Measurements from ENCODE around the gene MBD3L2. TPM values are rescaled to one million over a fixed set of nuclear protein-coding genes. Genes with fewer than 3 reads are reported as not detected.
"Not testable (repeated sequence)": the region's sequence is repeated elsewhere in the genome, so short reads cannot be mapped to it uniquely, and the experiment has no call there.

The MBD3L2 gene
- not detected in 2 replicates for total RNA-seq (ENCODE audit: low replicate concordance)

GRCh38 chr19:7049021-7049420 is at the start of gene MBD3L2:
TSS of gene MBD3L2 (plus strand) at chr19:7049321. CDS start at chr19:7049374, 53 bp downstream.
- H3K9me3 Mint-ChIP-seq; H3K27ac Mint-ChIP-seq; H2AFZ ChIP-seq (replicated peaks); H3K9ac ChIP-seq; H3K4me1 ChIP-seq; H3K36me3 Mint-ChIP-seq; H3K27me3 ChIP-seq; H3F3A ChIP-seq (ENCODE audit: low read depth); H4K20me1 ChIP-seq (ENCODE audit: low read depth); H3K4me2 ChIP-seq; H3K36me3 ChIP-seq; DNase-seq (ENCODE audit: low spot score); H3K79me2 ChIP-seq (ENCODE audit: low read depth); H3K4me3 ChIP-seq; H3K4me3 Mint-ChIP-seq; H3K9me3 ChIP-seq (ENCODE audit: low read depth); H3K4me1 Mint-ChIP-seq; H3K27me3 Mint-ChIP-seq (ENCODE audit: insufficient read depth, low read depth); H3K27ac ChIP-seq: not testable (repeated sequence)

- H3K9me3 Mint-ChIP-seq, result peaks cover 16% of the 10 kb centered on the region
- H2AFZ ChIP-seq (replicated peaks), result no peak overlapping the region
- H3K27ac Mint-ChIP-seq, result no peak overlapping the region
- H3K4me3 Mint-ChIP-seq, result no peak overlapping the region
- peaks cover 8% of the 10 kb centered on the region for H3K9me3 ChIP-seq (ENCODE audit: low read depth)
- no peak for DNase-seq (ENCODE audit: low spot score)
- no peak overlapping the region for H3K27ac ChIP-seq
- no peak overlapping the region for H3K4me2 ChIP-seq
- no peaks in the 10 kb centered on the region for H3K27me3 ChIP-seq
- no peaks in the 10 kb centered on the region for H3K36me3 ChIP-seq
- no peak for TF ChIP-seq EZH2 (IDR thresholded peaks at IDR 0.05)
- no peak for TF ChIP-seq EZH2phosphoT487 (IDR thresholded peaks at IDR 0.05)
- no peak for TF ChIP-seq CTCF (IDR thresholded peaks at IDR 0.05)
- H3K4me3 ChIP-seq, result no peak overlapping the region
- H3F3A ChIP-seq (ENCODE audit: low read depth), result no peaks in the 10 kb centered on the region
- peaks cover 6% of the 10 kb centered on the region for H3K27me3 Mint-ChIP-seq (ENCODE audit: insufficient read depth, low read depth)
- no peaks in the 10 kb centered on the region for H3K36me3 Mint-ChIP-seq
- no peaks in the 10 kb centered on the region for H3K79me2 ChIP-seq (ENCODE audit: low read depth)
- H3K4me1 Mint-ChIP-seq, result no peaks in the 10 kb centered on the region
- no peak overlapping the region for H3K9ac ChIP-seq
- no peaks in the 10 kb centered on the region for H4K20me1 ChIP-seq (ENCODE audit: low read depth)
- no peaks in the 10 kb centered on the region for H3K4me1 ChIP-seq
Observed at GRCh38 chr19:6999933-7000332, 49.2 kb upstream of the MBD3L2 start.

- no peak overlapping the region for H3K4me2 ChIP-seq
- H3F3A ChIP-seq (ENCODE audit: low read depth), result no peaks in the 10 kb centered on the region
- Mint-ChIP-seq H3K4me1 (no peaks in the 10 kb centered on the region), H3K36me3 (no peaks in the 10 kb centered on the region), H3K27me3 (ENCODE audit: insufficient read depth, low read depth) (peaks cover 3% of the 10 kb centered on the region), H3K9me3 (peaks cover 12% of the 10 kb centered on the region), H3K27ac (no peak overlapping the region), H3K4me3 (no peak overlapping the region)
- no peak overlapping the region for H3K9ac ChIP-seq
- DNase-seq (ENCODE audit: low spot score), result no peak
- no peak overlapping the region for H2AFZ ChIP-seq (replicated peaks)
- no peaks in the 10 kb centered on the region for H3K4me1 ChIP-seq
- no peak overlapping the region for H3K27ac ChIP-seq
- TF ChIP-seq EZH2 (IDR thresholded peaks at IDR 0.05) (no peak), CTCF (IDR thresholded peaks at IDR 0.05) (no peak), EZH2phosphoT487 (IDR thresholded peaks at IDR 0.05) (no peak)
- no peaks in the 10 kb centered on the region for H4K20me1 ChIP-seq (ENCODE audit: low read depth)
- H3K4me3 ChIP-seq, result no peak overlapping the region
- H3K79me2 ChIP-seq (ENCODE audit: low read depth), result no peaks in the 10 kb centered on the region
- H3K36me3 ChIP-seq, result no peaks in the 10 kb centered on the region
- no peaks in the 10 kb centered on the region for H3K27me3 ChIP-seq
- peaks cover 8% of the 10 kb centered on the region for H3K9me3 ChIP-seq (ENCODE audit: low read depth)
Observed at GRCh38 chr19:7000333-7000732, 48.8 kb upstream of the MBD3L2 start.

DNA sequence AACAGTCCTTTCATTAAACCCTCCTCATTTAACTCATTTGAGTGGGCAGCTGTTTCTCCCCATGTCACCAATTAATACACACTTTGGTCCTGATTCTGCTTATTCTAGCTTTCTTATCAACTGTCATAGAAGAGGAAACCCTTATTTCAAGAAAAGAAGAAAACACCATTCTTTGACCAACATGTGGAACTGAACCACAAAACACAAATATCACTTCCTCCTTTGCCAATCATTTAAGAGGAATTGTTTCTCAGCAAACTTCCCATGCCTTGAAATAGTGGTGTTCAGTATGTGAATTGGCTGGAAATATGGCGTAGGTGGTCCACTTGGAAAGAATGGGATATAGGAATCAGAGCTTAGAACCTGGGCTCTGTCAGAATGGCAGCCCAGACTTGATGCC is 48.3 kb upstream of the MBD3L2 start:
- Histone ChIP-seq H3K9me3 (ENCODE audit: low read depth) (peaks cover 8% of the 10 kb centered on the region), H3K27me3 (no peaks in the 10 kb centered on the region), H3F3A (ENCODE audit: low read depth) (no peaks in the 10 kb centered on the region), H3K36me3 (no peaks in the 10 kb centered on the region), H3K4me3 (no peak overlapping the region), H3K9ac (no peak overlapping the region), H2AFZ (replicated peaks) (no peak overlapping the region), H4K20me1 (ENCODE audit: low read depth) (no peaks in the 10 kb centered on the region), H3K79me2 (ENCODE audit: low read depth) (no peaks in the 10 kb centered on the region), H3K27ac (no peak overlapping the region), H3K4me2 (no peak overlapping the region), H3K4me1 (no peaks in the 10 kb centered on the region)
- peaks cover 9% of the 10 kb centered on the region for H3K9me3 Mint-ChIP-seq
- no peak overlapping the region for H3K27ac Mint-ChIP-seq
- no peak for TF ChIP-seq CTCF (IDR thresholded peaks at IDR 0.05)
- no peak overlapping the region for H3K4me3 Mint-ChIP-seq
- H3K36me3 Mint-ChIP-seq, result no peaks in the 10 kb centered on the region
- no peaks in the 10 kb centered on the region for H3K4me1 Mint-ChIP-seq
- peaks cover 2% of the 10 kb centered on the region for H3K27me3 Mint-ChIP-seq (ENCODE audit: insufficient read depth, low read depth)
- no peak for DNase-seq (ENCODE audit: low spot score)
